Upper lobe of left lung (tissue), 6 donors: ENCODE measurements around the gene OR6J1. TPM values are rescaled to one million over a fixed set of nuclear protein-coding genes. Genes with fewer than 3 reads are reported as not detected.

Source experiments
- ATAC-seq, 2 donors: fragments of 200-7000 bp; cut with Tn5 transposase; one replicate each; pipeline ENCODE4 v1.9.1; 2022; ENCODE audit warnings: mild to moderate bottlenecking in 2 of 2, moderate library complexity in 2 of 2; ENCODE audit not compliant: low FRiP score in 2 of 2
- DNase-seq, 2 donors: peaks; one replicate each; pipeline ENCODE4 v3.0.0-alpha.2; 2019 to 2020
- H3K27ac ChIP-seq, 4 donors: fragments of 200-600 bp; sonication (generic); one replicate each; pipeline ENCODE4 v1.5.1; 2016 to 2019
- H3K27me3 ChIP-seq, 4 donors: fragments of 200-600 bp; sonication (generic); one replicate each; pipeline ENCODE4 v1.5.1; 2017 to 2019
- H3K36me3 ChIP-seq, 4 donors: fragments of 200-600 bp; sonication (generic); one replicate each; pipeline ENCODE4 v1.5.1; 2016 to 2019
- H3K4me1 ChIP-seq, 4 donors: fragments of 200-600 bp; sonication (generic); one replicate each; pipeline ENCODE4 v1.5.1; 2018 to 2019
- H3K4me3 ChIP-seq, 4 donors: fragments of 200-600 bp; sonication (generic); one replicate each; pipeline ENCODE4 v1.5.1; 2017 to 2019; ENCODE audit warnings: mild to moderate bottlenecking in 2 of 4, moderate library complexity in 1 of 4
- H3K9me3 ChIP-seq, 4 donors: fragments of 200-600 bp; sonication (generic); one replicate each; pipeline ENCODE4 v1.5.1; 2018 to 2019
- EP300 ChIP-seq, 4 donors: sonication (generic); formaldehyde crosslinking; IDR thresholded peaks; one replicate each; pipeline ENCODE4 v1.5.1; 2017; ENCODE audit warnings: antibody characterized with exemption in 4 of 4, control low read depth in 2 of 4
- POLR2A ChIP-seq, 4 donors: fragments of 450-650 bp; IDR thresholded peaks; one replicate each; pipeline ENCODE4 v1.5.1; 2016 to 2017; ENCODE audit warnings: antibody characterized with exemption in 4 of 4, mild to moderate bottlenecking in 2 of 4
- POLR2AphosphoS5 ChIP-seq, 2 donors: sonication (generic); formaldehyde crosslinking; IDR thresholded peaks; one replicate each; pipeline ENCODE4 v1.5.1; 2017; ENCODE audit warnings: antibody characterized with exemption in 2 of 2
- WGBS, 2 donors: methylation state at CpG; one replicate each; pipeline ENCODE4 v1.1.5; 2017 to 2018; 5-methylcytosine and 5-hydroxymethylcytosine counted together
- total RNA-seq, 6 donors: library from RNA; depleted of rRNA in 4 of 6; stranded (reverse); fragments of >200 nt in 4 of 6; gene quantifications; one replicate each; pipeline versions ENCODE4 v1.1.0 to v1.2.1, GENCODE V29; 2016 to 2021
- TF ChIP-seq, protein P1 (sequence below), 6 experiments: fragments of 450-650 bp in 4 of 6; fragments of 200-600 bp in 2 of 6; sonication (generic) in 2 of 6; IDR thresholded peaks; one replicate each; pipeline ENCODE4 v1.5.1; 2016 to 2019; ENCODE audit warnings: antibody characterized with exemption in 6 of 6
- donor health status: DM: no; HTN: no; CAD: no; lungs with moderate emphysema.
- donor health status: DM: no; HTN: yes; CAD: no; lungs with severe emphysema.

OR6J1 gene
- total RNA-seq, 6 donors from 2014 or later: 0.30 TPM; not detected in 5

DNA sequence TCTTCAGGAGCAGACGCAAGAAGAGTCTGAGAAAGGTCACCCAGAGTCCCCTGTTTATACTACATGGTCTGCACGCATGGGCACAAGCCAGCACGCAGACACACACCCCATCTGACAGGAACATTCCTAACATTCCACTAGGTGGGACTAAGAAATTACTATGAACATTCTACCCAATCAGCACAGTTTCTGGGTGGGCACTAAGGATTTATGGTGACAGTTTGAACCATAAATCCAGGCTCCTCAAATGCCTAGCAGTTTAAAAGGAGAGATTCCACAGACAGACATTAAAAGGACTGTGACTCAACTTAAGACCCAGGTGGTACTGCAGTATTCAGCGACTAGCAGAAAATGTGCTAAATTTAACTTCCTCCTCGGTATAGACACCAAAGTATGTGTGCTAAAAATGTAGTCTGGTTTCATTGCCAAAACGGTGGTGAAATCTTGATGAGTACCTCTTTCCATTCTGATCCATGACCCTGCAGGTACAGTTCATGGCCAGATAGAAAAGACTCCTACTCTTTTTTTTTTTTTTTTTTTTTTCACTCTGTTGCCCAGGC, 29.8 kb downstream of the OR6J1 start:
- WGBS, 2 donors: 17 to 20% methylated on average over 6 of the region's 6 CpGs
- peaks cover 15 to 32% (median 25%) of the 10 kb centered on the region in 4 donors for H3K36me3 ChIP-seq
- ATAC-seq (peak; percentile 73 to 92), DNase-seq (no peak)
- TF ChIP-seq POLR2A (IDR thresholded peaks at IDR 0.05) (no peak), POLR2AphosphoS5 (IDR thresholded peaks at IDR 0.05) (no peak), EP300 (IDR thresholded peaks at IDR 0.05) (peak in 1 of 4 donors; percentile 21)
- H3K4me1 ChIP-seq: peaks cover 7 to 11% (median 9%) of the 10 kb centered on the region in 4 donors
- H3K9me3 ChIP-seq: no peaks in the 10 kb centered on the region
- H3K27ac ChIP-seq: peak overlapping the region; percentile 20 to 50 (median 31)
- no peak overlapping the region for H3K4me3 ChIP-seq
- H3K27me3 ChIP-seq: no peaks in the 10 kb centered on the region

DNA sequence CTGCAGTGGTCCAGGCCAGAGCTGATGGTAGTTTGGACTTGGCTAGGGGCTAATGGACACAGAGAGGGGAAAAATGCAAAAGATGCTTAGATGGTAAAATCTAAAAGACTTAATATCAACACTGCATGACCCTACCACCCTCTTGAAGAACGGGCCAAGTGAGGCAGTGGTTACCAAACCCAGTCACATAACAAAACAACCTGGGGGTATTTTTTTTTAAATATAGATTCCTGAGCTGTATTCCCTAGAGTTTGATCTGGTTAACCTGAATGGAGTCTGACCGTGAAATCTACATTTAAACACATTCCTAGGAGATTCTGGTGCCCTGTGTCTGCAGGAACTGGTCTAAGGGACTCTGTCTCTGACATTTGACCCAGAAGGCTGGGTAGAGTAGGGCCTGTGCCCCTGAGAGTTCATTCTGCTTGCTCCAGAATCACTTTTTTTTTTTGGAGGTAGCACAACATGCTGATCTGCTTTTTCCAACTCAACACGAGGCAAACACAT, 30.4 kb downstream of the OR6J1 start:
- Histone ChIP-seq H3K36me3 (peaks cover 15 to 37% (median 25%) of the 10 kb centered on the region in 4 donors), H3K27ac (peak overlapping the region; percentile 20 to 50 (median 31)), H3K9me3 (no peaks in the 10 kb centered on the region), H3K4me3 (no peak overlapping the region), H3K4me1 (peaks cover 7 to 11% (median 9%) of the 10 kb centered on the region in 4 donors), H3K27me3 (no peaks in the 10 kb centered on the region)
- no peak for ATAC-seq
- WGBS, 2 donors: 49 to 50% methylated on average over 3 of the region's 3 CpGs
- no peak for DNase-seq
- TF ChIP-seq, protein P1, sequence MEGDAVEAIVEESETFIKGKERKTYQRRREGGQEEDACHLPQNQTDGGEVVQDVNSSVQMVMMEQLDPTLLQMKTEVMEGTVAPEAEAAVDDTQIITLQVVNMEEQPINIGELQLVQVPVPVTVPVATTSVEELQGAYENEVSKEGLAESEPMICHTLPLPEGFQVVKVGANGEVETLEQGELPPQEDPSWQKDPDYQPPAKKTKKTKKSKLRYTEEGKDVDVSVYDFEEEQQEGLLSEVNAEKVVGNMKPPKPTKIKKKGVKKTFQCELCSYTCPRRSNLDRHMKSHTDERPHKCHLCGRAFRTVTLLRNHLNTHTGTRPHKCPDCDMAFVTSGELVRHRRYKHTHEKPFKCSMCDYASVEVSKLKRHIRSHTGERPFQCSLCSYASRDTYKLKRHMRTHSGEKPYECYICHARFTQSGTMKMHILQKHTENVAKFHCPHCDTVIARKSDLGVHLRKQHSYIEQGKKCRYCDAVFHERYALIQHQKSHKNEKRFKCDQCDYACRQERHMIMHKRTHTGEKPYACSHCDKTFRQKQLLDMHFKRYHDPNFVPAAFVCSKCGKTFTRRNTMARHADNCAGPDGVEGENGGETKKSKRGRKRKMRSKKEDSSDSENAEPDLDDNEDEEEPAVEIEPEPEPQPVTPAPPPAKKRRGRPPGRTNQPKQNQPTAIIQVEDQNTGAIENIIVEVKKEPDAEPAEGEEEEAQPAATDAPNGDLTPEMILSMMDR (IDR thresholded peaks at IDR 0.05): no peak
- TF ChIP-seq EP300 (IDR thresholded peaks at IDR 0.05) (no peak), POLR2A (IDR thresholded peaks at IDR 0.05) (no peak), POLR2AphosphoS5 (IDR thresholded peaks at IDR 0.05) (no peak)

DNA sequence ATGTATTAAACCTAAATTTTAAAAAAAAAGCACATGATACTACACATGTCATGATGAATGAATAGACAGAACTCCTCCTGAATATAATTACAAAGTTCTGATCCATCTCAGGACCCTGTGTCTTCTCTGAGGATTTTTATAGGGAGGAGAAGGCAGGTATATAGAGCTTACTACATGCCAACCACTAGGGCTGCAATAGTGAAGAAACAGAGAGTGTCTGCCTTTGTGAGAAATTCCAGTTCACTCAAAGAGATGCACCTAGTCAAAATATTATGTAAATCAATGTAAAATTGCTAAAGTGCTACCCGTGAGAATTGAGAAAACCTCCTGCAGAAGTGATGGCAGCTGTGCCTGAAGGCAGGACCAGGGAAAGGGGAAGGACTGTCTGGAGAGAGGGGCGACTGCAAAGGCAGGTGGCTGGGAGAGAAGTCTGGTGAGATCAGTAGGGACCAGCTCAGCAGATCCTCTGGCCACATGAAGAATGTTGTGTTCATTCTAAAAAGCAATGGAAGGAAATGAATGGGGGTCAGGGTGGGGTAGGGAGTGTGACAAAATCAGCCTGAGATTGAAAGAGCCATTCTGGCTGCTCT, 31.0 kb downstream of the OR6J1 start:
- Histone ChIP-seq H3K9me3 (no peaks in the 10 kb centered on the region), H3K27ac (peak overlapping the region in 1 of 4 donors; percentile 40), H3K27me3 (no peaks in the 10 kb centered on the region), H3K36me3 (peaks cover 15 to 43% (median 29%) of the 10 kb centered on the region in 4 donors), H3K4me3 (no peak overlapping the region), H3K4me1 (peaks cover 7 to 11% (median 9%) of the 10 kb centered on the region in 4 donors)
- DNase-seq (no peak), ATAC-seq (no peak)
- WGBS, 2 donors: 45 to 63% methylated on average over 2 of the region's 2 CpGs
- no peak for TF ChIP-seq POLR2A (IDR thresholded peaks at IDR 0.05)
- TF ChIP-seq, protein P1 (IDR thresholded peaks at IDR 0.05): no peak
- TF ChIP-seq EP300 (IDR thresholded peaks at IDR 0.05): no peak
- TF ChIP-seq POLR2AphosphoS5 (IDR thresholded peaks at IDR 0.05): no peak

DNA sequence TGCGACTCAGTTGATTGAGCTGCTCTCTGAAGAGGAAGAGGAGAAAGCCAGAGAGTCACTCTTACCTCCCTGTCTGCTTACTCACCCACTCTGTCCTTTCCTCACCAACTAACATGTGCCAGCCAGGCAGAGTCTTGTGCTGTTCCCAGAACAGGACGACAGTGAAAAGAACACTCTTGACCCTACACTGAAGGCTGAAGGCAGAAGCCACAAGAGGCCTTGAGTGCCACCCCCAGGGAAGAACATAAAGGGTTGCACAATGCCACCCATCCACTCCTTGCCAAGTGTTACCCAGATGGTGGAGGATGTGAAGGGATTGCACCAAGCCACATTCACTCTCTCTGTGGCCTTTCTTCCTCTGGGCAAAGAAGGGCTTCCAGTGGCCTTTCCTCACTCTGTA, 33.2 kb downstream of the OR6J1 start:
- peaks cover 26 to 66% (median 51%) of the 10 kb centered on the region in 4 donors for H3K36me3 ChIP-seq
- TF ChIP-seq, protein P1 (IDR thresholded peaks at IDR 0.05): no peak
- TF ChIP-seq POLR2A (IDR thresholded peaks at IDR 0.05) (no peak), POLR2AphosphoS5 (IDR thresholded peaks at IDR 0.05) (peak in 1 of 2 donors; percentile 28), EP300 (IDR thresholded peaks at IDR 0.05) (peak in 1 of 4 donors; percentile 51)
- peaks cover 7 to 11% (median 9%) of the 10 kb centered on the region in 4 donors for H3K4me1 ChIP-seq
- no peaks in the 10 kb centered on the region for H3K9me3 ChIP-seq
- no peaks in the 10 kb centered on the region for H3K27me3 ChIP-seq
- H3K27ac ChIP-seq: peak overlapping the region in 1 of 4 donors; percentile 30
- no peak for ATAC-seq
- 80% methylated on average over 2 of the region's 2 CpGs for WGBS, 2 donors
- no peak overlapping the region for H3K4me3 ChIP-seq
- DNase-seq: peak in 1 of 2 donors; percentile 62

DNA sequence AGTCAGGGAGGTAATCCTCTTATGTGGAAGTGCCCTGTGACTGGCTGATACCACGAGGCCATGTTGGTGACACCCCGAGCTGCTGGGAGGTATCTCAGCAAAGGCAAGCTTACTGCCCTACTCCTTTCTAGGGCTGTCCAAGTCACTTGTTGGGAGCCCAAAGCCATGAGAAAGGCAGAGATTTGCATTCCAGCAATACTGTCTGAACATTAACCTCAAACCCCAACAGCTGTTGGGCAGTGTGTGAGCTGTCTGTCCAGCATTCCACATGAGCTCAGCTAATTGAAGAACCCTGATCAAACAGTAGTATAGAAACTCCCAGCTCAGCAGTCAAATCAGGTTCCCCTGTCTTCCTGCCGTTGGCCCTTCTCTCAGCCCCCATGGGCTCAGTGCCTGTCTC, 36.9 kb downstream of the OR6J1 start:
- H3K9me3 ChIP-seq: no peaks in the 10 kb centered on the region
- no peaks in the 10 kb centered on the region for H3K4me1 ChIP-seq
- no peak for TF ChIP-seq POLR2AphosphoS5 (IDR thresholded peaks at IDR 0.05)
- TF ChIP-seq, protein P1 (IDR thresholded peaks at IDR 0.05): no peak
- TF ChIP-seq EP300 (IDR thresholded peaks at IDR 0.05): no peak
- TF ChIP-seq POLR2A (IDR thresholded peaks at IDR 0.05): no peak
- H3K27me3 ChIP-seq: no peaks in the 10 kb centered on the region
- H3K4me3 ChIP-seq: no peak overlapping the region
- DNase-seq (no peak), ATAC-seq (no peak)
- WGBS, 2 donors: 93% methylated on average over 3 of the region's 3 CpGs
- H3K27ac ChIP-seq: no peak overlapping the region
- H3K36me3 ChIP-seq: peaks cover 49 to 100% (median 85%) of the 10 kb centered on the region in 4 donors
